GM12891 (cell line): ENCODE data around the gene CD300C.

Source experiments
- DNase-seq: peaks from one replicate; pipeline ENCODE4 v3.0.0; 2011; ENCODE audit warnings: low spot score; ENCODE audit not compliant: insufficient read length
- FAIRE-seq: peaks from 2 replicates; lab custom pipeline; 2011; peaks lifted over from hg19 to GRCh38; lab: Jason Lieb, UNC
- PAX5 ChIP-seq: IDR thresholded peaks from 2 replicates; pipeline ENCODE4 v1.6.1; 2011; ENCODE audit warnings: low read length, moderate library complexity, mild to moderate bottlenecking; ENCODE audit not compliant: insufficient read depth, severe bottlenecking
- POLR2A ChIP-seq: IDR thresholded peaks from 2 replicates; pipeline ENCODE4 v1.6.1; 2011; ENCODE audit warnings: low read depth, low read length, control low read depth
- POLR2AphosphoS5 ChIP-seq: IDR thresholded peaks from 2 replicates; pipeline ENCODE4 v1.6.1; 2011; ENCODE audit warnings: low read depth, low read length, control low read depth
- POU2F2 ChIP-seq: IDR thresholded peaks from 2 replicates; pipeline ENCODE4 v1.6.1; 2011; ENCODE audit warnings: low read depth, mild to moderate bottlenecking, control low read depth, low read length, moderate library complexity
- SPI1 ChIP-seq: IDR thresholded peaks from 2 replicates; pipeline ENCODE4 v1.6.1; 2011; ENCODE audit warnings: low read depth, low read length, control low read depth
- TAF1 ChIP-seq: IDR thresholded peaks from 2 replicates; pipeline ENCODE4 v1.6.1; 2011; ENCODE audit warnings: low read depth, low read length, control low read depth

Gene CD300C

DNA sequence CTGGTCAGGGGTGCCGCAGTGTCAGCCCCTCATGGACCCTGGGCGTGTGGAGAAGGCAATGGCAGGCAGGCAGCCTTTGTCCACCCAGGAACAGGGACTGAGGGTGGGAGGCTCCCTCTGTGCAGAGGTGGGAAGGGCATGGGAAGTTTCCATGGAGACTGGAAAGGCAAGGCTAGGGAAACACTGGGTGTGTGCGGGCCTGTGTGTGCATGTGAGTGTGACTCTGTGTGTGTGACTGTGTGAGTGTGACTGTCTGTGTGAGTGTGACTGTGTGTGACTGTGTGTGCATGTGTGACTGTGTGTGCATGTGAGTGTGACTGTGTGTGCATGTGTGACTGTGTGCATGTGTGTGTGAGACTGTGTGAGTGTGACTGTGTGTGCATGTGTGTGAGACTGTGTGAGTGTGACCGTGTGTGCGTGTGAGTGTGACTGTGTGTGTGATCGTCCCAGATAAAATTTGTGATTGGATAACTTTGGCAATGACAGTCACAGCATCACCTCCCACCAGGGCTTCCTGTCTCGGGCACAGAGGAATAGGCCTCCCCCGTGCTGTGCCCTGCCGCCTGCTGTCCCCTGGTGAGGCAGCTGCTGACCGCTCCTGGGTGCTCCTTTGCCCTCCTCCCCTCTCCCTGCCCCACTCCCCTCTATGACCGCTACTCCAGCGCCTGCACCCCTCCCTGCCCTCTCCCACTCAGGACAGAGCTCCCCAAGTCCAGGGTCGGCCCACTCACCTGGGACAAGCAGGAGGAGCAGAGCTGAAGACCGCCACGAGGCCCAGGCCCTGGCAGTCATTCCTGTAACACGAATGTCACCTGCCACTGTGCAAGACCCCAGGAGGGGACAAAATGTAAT, 698 bp downstream of the CD300C start:
- FAIRE-seq = peak; percentile 87
- TF ChIP-seq POU2F2 (no peak), POLR2AphosphoS5 (no peak), SPI1 (no peak), PAX5 (no peak), POLR2A (no peak), TAF1 (no peak)
- no peak for DNase-seq

DNA sequence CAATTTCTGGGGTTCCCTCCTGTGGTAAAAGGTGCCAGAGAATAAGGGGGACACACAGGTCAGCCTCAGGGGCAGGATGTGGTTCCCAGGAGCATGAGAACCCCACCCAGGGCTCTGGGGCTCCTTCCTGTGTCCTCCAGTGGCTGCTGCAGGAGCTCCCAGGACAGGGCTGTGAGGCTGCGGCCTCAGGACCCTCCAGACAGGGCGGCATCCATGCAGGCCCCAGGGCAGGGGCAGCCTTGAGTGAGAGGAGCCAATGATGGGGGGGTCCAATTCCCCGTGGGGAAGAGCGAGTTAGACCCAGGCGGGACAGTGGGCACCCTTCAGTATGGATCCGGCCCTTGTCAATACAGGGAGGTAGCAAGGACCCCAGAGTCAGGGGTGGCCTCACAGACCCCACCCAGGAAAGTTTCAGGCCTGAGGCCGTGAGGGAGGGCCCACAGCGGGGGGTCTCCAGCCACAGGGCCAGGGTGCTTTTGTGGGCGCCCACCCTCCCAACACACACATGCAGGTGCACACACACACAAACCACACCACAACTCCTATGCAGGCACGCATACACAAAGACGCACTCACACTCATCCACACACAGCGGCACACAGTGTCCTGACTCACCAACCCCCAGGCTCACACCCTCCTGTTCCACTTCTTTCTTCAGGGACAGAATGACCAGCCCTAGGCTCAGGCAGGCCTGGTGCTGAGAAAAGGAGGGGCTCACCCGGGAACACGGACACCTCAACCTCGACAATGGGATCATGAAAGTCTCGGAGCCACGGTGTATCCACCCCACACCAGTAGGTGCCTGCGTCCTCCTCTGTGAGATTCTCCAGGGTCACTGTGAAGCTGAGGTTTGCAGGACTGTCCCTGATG, 1.8 kb downstream of the CD300C start:
- DNase-seq = no peak
- no peak for FAIRE-seq
- no peak for TF ChIP-seq PAX5
- TF ChIP-seq POLR2A = no peak
- no peak for TF ChIP-seq TAF1
- TF ChIP-seq POU2F2 = no peak
- TF ChIP-seq POLR2AphosphoS5 = no peak
- no peak for TF ChIP-seq SPI1

DNA sequence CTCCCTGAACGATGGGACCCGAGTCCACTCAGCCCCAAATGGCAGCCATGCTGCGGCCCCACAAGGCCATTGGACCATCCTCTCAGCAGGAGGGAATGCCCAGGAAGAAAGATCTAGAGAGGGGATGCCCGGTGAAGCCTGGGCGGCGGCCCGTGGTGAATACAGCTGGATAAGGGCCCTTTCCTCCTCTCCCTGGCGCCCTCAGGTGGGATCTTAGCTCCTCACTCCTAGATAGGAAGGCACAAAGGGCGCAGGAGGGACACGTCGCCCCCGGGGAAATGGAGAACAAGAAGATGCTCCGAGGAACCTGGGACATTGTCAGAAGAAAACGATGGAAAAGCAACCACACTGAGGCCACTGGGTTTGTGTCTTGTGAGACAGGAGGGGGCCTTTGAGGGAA, 2.5 kb downstream of the CD300C start:
- no peak for DNase-seq
- TF ChIP-seq TAF1 (no peak), POU2F2 (no peak), POLR2A (no peak), POLR2AphosphoS5 (no peak), PAX5 (no peak), SPI1 (no peak)
- no peak for FAIRE-seq

DNA sequence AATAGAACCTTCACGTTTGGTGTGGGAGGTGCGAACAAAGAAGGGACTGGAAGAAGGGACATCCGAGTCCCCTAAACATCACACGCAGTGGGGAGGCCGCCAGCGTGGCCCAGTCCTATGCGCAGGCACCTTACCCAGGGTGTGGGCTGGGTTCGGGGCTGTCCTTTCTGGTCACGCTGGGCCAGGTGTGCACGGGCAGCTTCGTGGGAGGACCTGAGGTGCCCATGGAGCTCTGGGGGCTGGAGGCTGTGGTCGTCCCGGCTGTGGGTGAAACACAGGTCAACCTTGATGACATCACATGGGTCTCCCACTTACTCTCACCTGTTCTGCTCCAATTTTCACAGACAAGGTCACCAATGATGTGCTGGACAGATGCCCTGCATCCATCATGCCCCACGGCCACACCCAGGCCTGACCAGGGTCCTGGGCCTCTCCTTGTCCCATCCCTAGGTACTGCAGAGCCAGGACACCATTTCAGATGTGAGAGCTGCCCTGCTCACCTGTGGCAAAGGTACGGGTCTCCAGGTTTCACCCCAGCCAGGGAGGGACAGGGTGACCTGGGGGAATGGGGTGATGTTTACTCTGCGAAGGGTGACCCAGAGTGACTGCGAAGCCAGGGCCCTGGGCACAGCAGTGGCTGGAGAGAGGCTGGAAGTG, 3.1 kb downstream of the CD300C start:
- FAIRE-seq = no peak
- no peak for DNase-seq
- TF ChIP-seq POLR2A (no peak), TAF1 (no peak), POLR2AphosphoS5 (no peak), POU2F2 (no peak), PAX5 (no peak), SPI1 (no peak)

DNA sequence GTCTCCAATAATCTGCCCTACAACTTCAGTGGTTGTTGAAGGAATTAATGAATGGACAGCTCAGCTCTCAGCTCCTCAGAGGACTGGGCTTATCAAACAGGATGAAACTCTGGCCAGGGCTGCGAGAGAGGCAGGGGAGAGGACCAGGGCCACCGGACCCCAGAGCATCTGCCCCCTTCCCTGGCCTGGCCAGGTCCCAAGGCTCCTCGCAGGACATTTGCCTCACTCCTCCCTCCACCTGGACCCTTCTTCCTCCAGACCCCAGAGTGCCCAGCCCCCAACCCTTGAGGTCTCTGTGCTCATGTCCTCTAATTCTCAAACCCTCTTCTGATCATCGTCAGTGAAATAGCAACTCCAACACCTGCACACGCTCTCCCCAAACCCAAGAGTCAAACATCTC, 3.7 kb downstream of the CD300C start:
- TF ChIP-seq PAX5 (no peak), POLR2A (no peak), POLR2AphosphoS5 (no peak), TAF1 (no peak), POU2F2 (no peak), SPI1 (no peak)
- DNase-seq (no peak), FAIRE-seq (no peak)

DNA sequence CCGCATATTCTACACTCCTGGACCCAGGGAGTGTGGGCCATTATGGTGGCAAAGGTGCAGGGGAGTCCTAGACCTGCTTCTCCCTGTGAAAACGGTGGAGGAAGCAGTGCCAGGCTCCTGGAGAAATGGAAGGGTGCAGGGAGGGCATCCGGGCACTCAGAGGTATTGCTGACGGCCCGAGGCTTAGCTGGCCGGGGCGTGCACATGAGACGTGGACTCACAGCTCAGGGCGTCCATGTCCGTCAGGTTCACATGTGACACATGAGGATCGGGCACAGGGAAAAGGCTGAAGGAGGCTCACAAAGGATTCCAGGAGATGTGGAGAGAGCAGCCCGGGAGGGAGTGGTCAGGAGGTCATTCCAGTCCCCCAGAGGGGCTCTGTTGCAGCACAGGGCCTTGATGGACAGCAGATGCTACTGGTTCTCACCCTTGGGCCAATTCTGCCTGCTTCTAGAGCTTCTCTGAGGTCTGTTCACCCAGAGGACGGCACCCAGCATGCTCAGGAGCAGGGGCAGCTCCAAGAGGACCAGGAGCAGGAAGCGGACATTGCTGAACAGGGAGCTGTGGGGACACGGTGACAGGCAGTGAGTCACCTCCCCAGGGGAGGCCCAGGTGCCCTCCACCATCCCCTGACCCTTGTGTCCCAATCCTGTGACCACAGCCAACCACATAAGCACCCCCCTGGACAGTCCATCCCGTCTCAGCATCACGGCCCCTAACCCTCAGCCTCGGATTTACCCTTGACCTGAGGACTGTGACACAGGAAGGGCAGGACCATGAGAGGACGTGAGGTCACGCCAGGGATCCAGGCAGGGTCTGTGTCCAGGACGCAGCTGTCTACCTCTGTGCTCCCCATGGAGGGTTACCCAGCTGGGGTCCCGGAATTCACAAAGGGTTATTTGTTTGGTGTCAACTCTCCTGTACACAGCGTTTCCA, 4.5 kb downstream of the CD300C start:
- FAIRE-seq = no peak
- TF ChIP-seq SPI1 (no peak), POLR2AphosphoS5 (no peak), TAF1 (no peak), PAX5 (no peak), POLR2A (no peak), POU2F2 (no peak)

DNA sequence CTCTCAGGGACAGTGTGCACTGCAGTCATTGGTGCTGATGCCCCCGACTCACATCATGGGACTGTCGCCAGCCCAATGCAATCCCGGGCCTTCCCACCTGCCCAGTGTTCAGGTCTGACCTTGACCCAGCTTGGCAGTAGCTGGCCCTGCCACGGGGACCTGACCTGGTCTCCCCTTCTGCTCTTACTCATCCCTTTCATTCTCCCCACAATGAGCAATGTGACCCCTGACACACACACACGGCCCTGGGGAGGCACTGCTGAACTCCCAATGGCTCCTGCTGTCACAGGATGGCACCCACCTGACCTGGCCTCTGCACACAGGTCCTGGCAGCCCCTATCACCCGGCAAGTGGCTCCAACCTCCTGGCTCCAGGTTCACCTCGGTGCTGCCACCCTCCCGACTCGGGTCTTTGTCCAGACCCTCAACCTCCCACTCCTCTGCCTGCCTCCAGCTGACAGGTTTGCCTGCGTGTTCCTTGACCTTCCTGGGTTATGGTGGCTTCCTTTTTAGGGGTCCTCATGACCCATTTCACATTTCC, 6.6 kb downstream of the CD300C start:
- DNase-seq (no peak), FAIRE-seq (no peak)
- TF ChIP-seq SPI1 = no peak
- TF ChIP-seq POU2F2 = no peak
- TF ChIP-seq POLR2AphosphoS5 = no peak

More for the DNA sequence above, 4.5 kb downstream of the CD300C start:
- no peak for DNase-seq

DNA sequence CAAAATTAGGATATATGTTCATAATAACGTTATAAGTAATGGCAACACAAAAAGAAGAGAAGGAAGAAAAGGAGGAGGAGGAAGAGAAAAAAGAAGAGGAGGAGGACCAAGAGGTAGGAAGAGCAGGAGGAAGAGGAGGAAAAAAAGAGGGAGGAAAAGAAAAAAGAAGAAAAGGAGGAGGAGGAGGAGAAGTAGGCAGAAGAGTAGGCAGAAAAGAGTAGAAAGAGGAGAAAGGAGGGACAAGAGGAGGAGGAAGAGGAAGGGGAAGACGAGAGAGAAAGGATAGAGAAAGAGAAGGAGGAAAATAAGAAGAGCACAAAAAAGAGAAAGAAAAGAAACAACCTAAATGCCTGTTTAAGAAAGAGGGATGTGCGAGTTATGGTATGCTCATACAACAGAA, 9.0 kb downstream of the CD300C start:
- no peak for FAIRE-seq
- TF ChIP-seq POLR2AphosphoS5 (no peak), TAF1 (no peak), SPI1 (no peak), POLR2A (no peak), POU2F2 (no peak), PAX5 (no peak)
- DNase-seq = no peak

DNA sequence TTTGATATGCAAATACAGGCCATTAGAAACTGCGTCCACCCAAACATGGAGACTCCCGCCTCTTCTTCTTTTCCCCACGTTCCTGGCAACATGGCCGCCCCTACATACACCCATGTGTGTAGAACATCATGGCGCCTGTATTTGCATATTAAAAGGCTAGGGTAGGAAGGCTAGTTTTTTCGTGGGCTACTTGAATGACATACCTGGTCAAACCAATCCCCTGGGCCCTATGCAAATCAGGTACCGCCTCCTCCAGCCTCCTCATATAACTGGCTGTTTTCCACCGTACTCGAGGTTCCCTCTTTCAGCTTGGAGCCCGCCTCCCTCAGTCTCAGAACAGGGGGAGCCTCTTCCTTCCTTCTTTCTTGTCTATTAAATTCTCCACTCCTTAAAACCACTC, 13.8 kb downstream of the CD300C start:
- peak; percentile 79 for FAIRE-seq
- TF ChIP-seq POLR2A (no peak), PAX5 (no peak), POU2F2 (peak; percentile 95)
- DNase-seq = no peak
